ENCODE results near the gene SUPT3H. TPM values are rescaled to one million over a fixed set of nuclear protein-coding genes. Genes with fewer than 3 reads are reported as not detected.
A peak's percentile ranks its signal among the peaks of the same experiment; 100 is the strongest.

Gene SUPT3H
- total RNA-seq, 1 experiment from 2014 or later: 3.6 TPM

GRCh38 chr6:45086360-45087084 lies 291.2 kb downstream of the SUPT3H start:
- no peaks in the 10 kb centered on the region for H3K36me3 ChIP-seq (ENCODE audit: low read depth, low read length)
- BruUV-seq (replicated peaks): no TSS peak

GRCh38 chr6:45084257-45084656 lies 293.5 kb downstream of the SUPT3H start:
- Histone ChIP-seq H3K79me2 (ENCODE audit: low read length) (no peaks in the 10 kb centered on the region), H3K4me1 (ENCODE audit: insufficient read depth, low read length) (no peaks in the 10 kb centered on the region), H3K36me3 (ENCODE audit: low read depth, low read length) (no peaks in the 10 kb centered on the region), H3K27ac (ENCODE audit: low read length) (no peak overlapping the region), H3K9me3 (ENCODE audit: low read length) (no peaks in the 10 kb centered on the region), H3K4me3 (ENCODE audit: low read length) (no peak overlapping the region), H4K20me1 (ENCODE audit: low read length) (no peaks in the 10 kb centered on the region), H2AFZ (ENCODE audit: low read length) (no peak overlapping the region), H3K27me3 (ENCODE audit: low read length) (no peaks in the 10 kb centered on the region), H3F3A (ENCODE audit: low read length, unreplicated experiment) (no peaks in the 10 kb centered on the region), H3K4me2 (ENCODE audit: low read length) (no peak overlapping the region), H3K9me2 (replicated peaks; ENCODE audit: low read length) (no peaks in the 10 kb centered on the region), H3K9ac (ENCODE audit: low read length) (no peak overlapping the region)
- no TSS peak for BruUV-seq (replicated peaks)
- TF ChIP-seq EZH2phosphoT487 (IDR thresholded peaks at IDR 0.05; ENCODE audit: borderline replicate concordance, low read length) (no peak), CTCF (conservative IDR thresholded peaks at IDR 0.05; ENCODE audit: low read depth, low read length) (no peak), EZH2 (IDR thresholded peaks at IDR 0.05; ENCODE audit: low read length, unreplicated experiment) (no peak)
- intact Hi-C loops (cut with micrococcal nuclease): loop anchor here (10.0 kb wide), 1 partner anchor 429 kb away; no protein-coding TSS in a partner anchor
- DNase-seq (peak; percentile 12), ATAC-seq (no peak)
- ChIA-PET POLR2A (ENCODE audit: unreplicated experiment) (no interaction called here), CTCF (no interaction called here)

More at GRCh38 chr6:45086360-45087084, 291.2 kb downstream of the SUPT3H start:
- Histone ChIP-seq H3K4me3 (ENCODE audit: low read length) (no peak overlapping the region), H3K79me2 (ENCODE audit: low read length) (no peaks in the 10 kb centered on the region), H4K20me1 (ENCODE audit: low read length) (no peaks in the 10 kb centered on the region), H3K4me1 (ENCODE audit: insufficient read depth, low read length) (no peaks in the 10 kb centered on the region), H3K27me3 (ENCODE audit: low read length) (no peaks in the 10 kb centered on the region), H3F3A (ENCODE audit: low read length, unreplicated experiment) (no peaks in the 10 kb centered on the region), H3K9me2 (replicated peaks; ENCODE audit: low read length) (no peaks in the 10 kb centered on the region), H3K9me3 (ENCODE audit: low read length) (no peaks in the 10 kb centered on the region), H3K4me2 (ENCODE audit: low read length) (no peak overlapping the region), H3K27ac (ENCODE audit: low read length) (no peak overlapping the region), H2AFZ (ENCODE audit: low read length) (no peak overlapping the region), H3K9ac (ENCODE audit: low read length) (no peak overlapping the region)
- ChIA-PET CTCF (interaction anchor here (0.8 kb wide), 1 partner anchor 836 kb away, joined by 3 read pairs; no protein-coding TSS in a partner anchor), POLR2A (ENCODE audit: unreplicated experiment) (no interaction called here)
- TF ChIP-seq EZH2phosphoT487 (IDR thresholded peaks at IDR 0.05; ENCODE audit: borderline replicate concordance, low read length) (no peak), CTCF (conservative IDR thresholded peaks at IDR 0.05; ENCODE audit: low read depth, low read length) (0 out of 2 replicates have a peak, but pooled peaks have one; percentile 19)
- intact Hi-C loops (cut with micrococcal nuclease): loop anchor here (2.0 to 10.0 kb wide), 5 partner anchors 291 to 836 kb away; partner anchors contain the start of gene SUPT3H
- ATAC-seq: no peak
- DNase-seq: peak; percentile 37

- intact Hi-C loops (cut with micrococcal nuclease): loop anchor here (10.0 kb wide), 1 partner anchor 427 kb away; no protein-coding TSS in a partner anchor
- no TSS peak for BruUV-seq (replicated peaks)
- no peak overlapping the region for H3K27ac ChIP-seq (ENCODE audit: low read length)
- H3K4me1 ChIP-seq (ENCODE audit: insufficient read depth, low read length): no peaks in the 10 kb centered on the region
- H3K9me2 ChIP-seq (replicated peaks; ENCODE audit: low read length): no peaks in the 10 kb centered on the region
- ChIA-PET POLR2A (ENCODE audit: unreplicated experiment) (no interaction called here), CTCF (no interaction called here)
- DNase-seq (no peak), ATAC-seq (no peak)
- no peak overlapping the region for H3K4me2 ChIP-seq (ENCODE audit: low read length)
- H3K9ac ChIP-seq (ENCODE audit: low read length): no peak overlapping the region
- no peak overlapping the region for H2AFZ ChIP-seq (ENCODE audit: low read length)
- no peaks in the 10 kb centered on the region for H3K79me2 ChIP-seq (ENCODE audit: low read length)
- no peak overlapping the region for H3K4me3 ChIP-seq (ENCODE audit: low read length)
- no peaks in the 10 kb centered on the region for H3K27me3 ChIP-seq (ENCODE audit: low read length)
- H3F3A ChIP-seq (ENCODE audit: low read length, unreplicated experiment): no peaks in the 10 kb centered on the region
- H3K9me3 ChIP-seq (ENCODE audit: low read length): 0 out of 2 replicates have a peak, but pooled peaks cover 7% of the 10 kb centered on the region
- TF ChIP-seq EZH2 (IDR thresholded peaks at IDR 0.05; ENCODE audit: low read length, unreplicated experiment) (no peak), CTCF (conservative IDR thresholded peaks at IDR 0.05; ENCODE audit: low read depth, low read length) (no peak), EZH2phosphoT487 (IDR thresholded peaks at IDR 0.05; ENCODE audit: borderline replicate concordance, low read length) (no peak)
- H4K20me1 ChIP-seq (ENCODE audit: low read length): no peaks in the 10 kb centered on the region
- no peaks in the 10 kb centered on the region for H3K36me3 ChIP-seq (ENCODE audit: low read depth, low read length)
These were observed 295.6 kb downstream of the SUPT3H start for GRCh38 chr6:45082091-45082490.

All from PC-3 (cell line).